Endothelial cell (in vitro differentiated cells): ENCODE data around the gene SLC5A9. TPM values are rescaled to one million over a fixed set of nuclear protein-coding genes. Genes with fewer than 3 reads are reported as not detected.

ENCODE experiments used
- DNase-seq: peaks from one replicate; pipeline ENCODE4 v3.0.0; 2021; ENCODE audit warnings: low spot score
- H3K27ac Mint-ChIP-seq: one replicate; pipeline ENCODE4 v1.8.0; 2021; ENCODE audit warnings: mixed read lengths, inconsistent platforms; ENCODE audit not compliant: unreplicated experiment
- H3K27me3 Mint-ChIP-seq: one replicate; pipeline ENCODE4 v1.8.0; 2021; ENCODE audit warnings: mild to moderate bottlenecking, moderate library complexity, mixed read lengths, inconsistent platforms; ENCODE audit not compliant: unreplicated experiment
- H3K36me3 Mint-ChIP-seq: one replicate; pipeline ENCODE4 v1.8.0; 2021; ENCODE audit warnings: mild to moderate bottlenecking, low read depth, mixed read lengths, inconsistent platforms; ENCODE audit not compliant: unreplicated experiment
- H3K4me1 Mint-ChIP-seq: one replicate; pipeline ENCODE4 v1.8.0; 2021; ENCODE audit warnings: mild to moderate bottlenecking, mixed read lengths, inconsistent platforms; ENCODE audit not compliant: unreplicated experiment
- H3K4me3 Mint-ChIP-seq: one replicate; pipeline ENCODE4 v1.8.0; 2021; ENCODE audit warnings: mild to moderate bottlenecking, mixed read lengths, inconsistent platforms; ENCODE audit not compliant: unreplicated experiment
- H3K9me3 Mint-ChIP-seq: one replicate; pipeline ENCODE4 v1.8.0; 2021; ENCODE audit warnings: mixed read lengths, inconsistent platforms; ENCODE audit not compliant: unreplicated experiment
- total RNA-seq: library from RNA; stranded (reverse); fragmentation: NEBNext Ultra II Directional; extraction: Animal tissue kit (Norgen Biotek cat#: 25700); gene quantifications from one replicate; pipeline ENCODE4 v1.2.1, GENCODE V29; 2021; ENCODE audit not compliant: unreplicated experiment
- TF ChIP-seq, protein P1 (sequence below): fragments of 200-600 bp; sonication (generic); IDR thresholded peaks from one replicate; pipeline ENCODE4 v1.5.0; 2021; ENCODE audit warnings: antibody characterized with exemption; ENCODE audit not compliant: unreplicated experiment

SLC5A9 gene
- total RNA-seq, 1 donor from 2014 or later = 1.1 TPM

DNA sequence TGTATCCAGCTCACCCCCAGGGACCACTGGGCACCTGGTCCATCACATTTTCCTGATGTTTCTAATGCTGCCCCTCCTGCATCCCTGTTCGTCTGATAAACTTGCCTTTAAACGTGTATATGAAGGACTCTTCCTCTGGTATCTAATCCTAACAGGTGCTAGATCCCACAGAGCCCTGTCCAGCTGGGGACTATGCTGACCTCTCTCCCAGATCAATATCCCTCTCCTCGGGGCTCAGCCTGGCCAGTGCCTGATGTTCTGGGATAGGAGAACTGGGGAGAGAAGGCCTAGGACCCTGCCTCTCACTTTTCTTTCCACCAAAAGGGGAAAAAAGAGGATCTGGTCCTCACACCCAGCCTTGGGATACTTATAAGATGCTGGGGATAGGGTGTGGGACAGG is 1.4 kb upstream of the SLC5A9 start:
- TF ChIP-seq, protein P1, sequence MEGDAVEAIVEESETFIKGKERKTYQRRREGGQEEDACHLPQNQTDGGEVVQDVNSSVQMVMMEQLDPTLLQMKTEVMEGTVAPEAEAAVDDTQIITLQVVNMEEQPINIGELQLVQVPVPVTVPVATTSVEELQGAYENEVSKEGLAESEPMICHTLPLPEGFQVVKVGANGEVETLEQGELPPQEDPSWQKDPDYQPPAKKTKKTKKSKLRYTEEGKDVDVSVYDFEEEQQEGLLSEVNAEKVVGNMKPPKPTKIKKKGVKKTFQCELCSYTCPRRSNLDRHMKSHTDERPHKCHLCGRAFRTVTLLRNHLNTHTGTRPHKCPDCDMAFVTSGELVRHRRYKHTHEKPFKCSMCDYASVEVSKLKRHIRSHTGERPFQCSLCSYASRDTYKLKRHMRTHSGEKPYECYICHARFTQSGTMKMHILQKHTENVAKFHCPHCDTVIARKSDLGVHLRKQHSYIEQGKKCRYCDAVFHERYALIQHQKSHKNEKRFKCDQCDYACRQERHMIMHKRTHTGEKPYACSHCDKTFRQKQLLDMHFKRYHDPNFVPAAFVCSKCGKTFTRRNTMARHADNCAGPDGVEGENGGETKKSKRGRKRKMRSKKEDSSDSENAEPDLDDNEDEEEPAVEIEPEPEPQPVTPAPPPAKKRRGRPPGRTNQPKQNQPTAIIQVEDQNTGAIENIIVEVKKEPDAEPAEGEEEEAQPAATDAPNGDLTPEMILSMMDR = no peak
- peaks cover 7% of the 10 kb centered on the region for H3K27me3 Mint-ChIP-seq
- no peak overlapping the region for H3K27ac Mint-ChIP-seq
- peaks cover 19% of the 10 kb centered on the region for H3K4me1 Mint-ChIP-seq
- peaks cover 2% of the 10 kb centered on the region for H3K36me3 Mint-ChIP-seq
- DNase-seq = no peak
- no peaks in the 10 kb centered on the region for H3K9me3 Mint-ChIP-seq
- no peak overlapping the region for H3K4me3 Mint-ChIP-seq

DNA sequence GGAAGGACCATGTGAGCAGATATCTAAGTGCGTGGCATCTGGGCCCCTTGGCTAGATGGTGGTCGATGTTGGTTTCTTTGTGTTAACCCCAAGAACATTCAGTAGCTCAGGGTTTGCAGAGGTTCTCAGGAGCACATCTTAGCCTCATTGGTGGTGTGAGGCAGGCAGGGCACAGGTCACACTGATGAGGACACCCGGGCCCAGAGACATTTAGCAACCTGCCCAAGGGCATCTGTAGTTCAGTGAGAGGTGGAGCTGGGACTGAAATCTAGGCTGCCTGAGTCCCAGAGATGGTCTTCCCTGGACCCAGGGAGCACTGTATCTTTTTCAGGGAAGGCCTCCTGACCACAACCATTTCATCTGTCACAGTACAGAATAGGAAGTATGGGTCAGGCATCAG is 859 bp upstream of the SLC5A9 start:
- Mint-ChIP-seq H3K36me3 (peaks cover 2% of the 10 kb centered on the region), H3K4me3 (no peak overlapping the region), H3K4me1 (peaks cover 18% of the 10 kb centered on the region), H3K27me3 (peaks cover 7% of the 10 kb centered on the region), H3K27ac (no peak overlapping the region), H3K9me3 (no peaks in the 10 kb centered on the region)
- TF ChIP-seq, protein P1 = no peak
- DNase-seq = no peak

DNA sequence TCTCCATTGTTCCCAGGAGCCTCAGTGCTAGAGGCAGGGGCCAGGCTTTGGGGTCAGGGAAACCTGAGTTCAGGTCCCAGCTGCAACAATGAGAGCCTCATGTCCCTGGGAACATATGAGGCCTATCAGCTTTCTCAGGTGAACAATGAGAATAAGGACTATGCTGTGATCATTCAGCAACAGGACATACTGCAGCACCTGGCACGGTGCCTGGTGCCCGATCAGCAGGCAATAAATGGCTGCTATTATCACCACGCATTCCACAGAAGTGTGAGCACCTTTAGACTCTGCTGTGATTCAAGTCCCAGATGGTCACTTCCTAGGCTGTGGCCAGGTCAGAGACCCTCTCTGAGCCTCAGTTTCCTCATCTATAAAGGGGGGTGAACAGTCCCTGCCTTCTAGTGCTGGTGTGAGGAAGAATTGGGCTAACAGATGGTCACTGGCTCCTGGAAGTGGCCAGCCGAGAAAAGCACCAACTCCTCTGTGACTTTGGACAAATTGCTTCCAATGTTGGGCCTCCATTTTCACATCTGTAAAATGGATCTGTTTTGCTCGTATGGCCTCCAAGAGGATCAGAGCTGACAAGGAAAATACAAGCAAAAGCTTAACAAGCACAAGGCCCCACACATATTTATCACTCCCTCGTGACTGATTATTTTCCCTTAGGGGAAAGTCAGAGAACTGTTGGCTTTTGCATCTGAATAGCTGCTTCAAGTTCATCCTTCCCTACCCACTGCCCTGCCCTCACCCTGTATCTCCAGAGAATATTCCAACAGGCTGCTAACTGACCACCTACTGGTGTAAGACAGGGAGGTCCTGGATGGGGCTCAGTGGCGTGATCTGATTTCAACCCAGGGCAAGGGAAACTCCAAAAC is 1.1 kb downstream of the SLC5A9 start:
- TF ChIP-seq, protein P1 = no peak
- H3K4me1 Mint-ChIP-seq = peaks cover 17% of the 10 kb centered on the region
- no peaks in the 10 kb centered on the region for H3K9me3 Mint-ChIP-seq
- DNase-seq = no peak
- peaks cover 10% of the 10 kb centered on the region for H3K27me3 Mint-ChIP-seq
- no peaks in the 10 kb centered on the region for H3K36me3 Mint-ChIP-seq
- H3K4me3 Mint-ChIP-seq = no peak overlapping the region
- no peak overlapping the region for H3K27ac Mint-ChIP-seq

DNA sequence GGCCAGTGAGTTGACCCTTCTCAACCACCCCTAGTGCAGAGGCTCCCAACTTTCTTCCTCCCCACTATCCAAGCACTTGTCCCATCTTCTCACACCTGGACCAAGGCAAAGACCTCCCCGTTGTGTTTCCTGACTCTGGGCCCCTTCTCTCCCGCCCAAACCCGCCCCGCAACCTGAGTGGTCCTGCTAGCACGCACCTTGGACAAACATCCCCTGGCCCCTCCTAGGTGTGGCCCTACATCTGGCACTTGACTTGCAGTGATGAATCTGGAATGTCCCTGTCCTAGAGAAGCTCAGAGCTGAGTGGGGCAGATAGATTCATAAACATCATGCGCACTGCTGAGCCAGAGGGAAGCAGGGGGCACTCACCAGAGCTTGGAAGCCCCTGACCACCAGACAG is 2.3 kb downstream of the SLC5A9 start:
- H3K27ac Mint-ChIP-seq = no peak overlapping the region
- H3K36me3 Mint-ChIP-seq = no peaks in the 10 kb centered on the region
- H3K9me3 Mint-ChIP-seq = no peaks in the 10 kb centered on the region
- peaks cover 18% of the 10 kb centered on the region for H3K4me1 Mint-ChIP-seq
- no peak overlapping the region for H3K4me3 Mint-ChIP-seq
- peaks cover 12% of the 10 kb centered on the region for H3K27me3 Mint-ChIP-seq
- TF ChIP-seq, protein P1 = no peak
- DNase-seq = no peak

DNA sequence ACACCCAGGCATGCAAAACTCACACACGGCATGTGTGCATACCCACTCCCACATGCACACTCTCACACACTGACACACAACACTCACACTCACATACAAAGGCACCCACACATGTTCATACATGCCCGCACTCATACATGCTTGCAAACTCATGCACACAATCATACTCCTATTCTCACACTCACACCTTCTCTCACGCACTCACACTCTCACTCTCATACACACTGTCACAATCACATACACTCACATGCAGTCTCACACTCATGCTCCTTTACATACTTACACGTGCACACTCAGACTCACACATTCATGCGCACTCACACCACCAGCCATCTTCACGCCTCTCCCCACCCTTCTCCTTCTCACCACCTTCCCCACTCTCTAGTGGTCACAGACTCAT is 3.1 kb downstream of the SLC5A9 start:
- TF ChIP-seq, protein P1 = no peak
- H3K36me3 Mint-ChIP-seq = no peaks in the 10 kb centered on the region
- DNase-seq = no peak
- H3K4me1 Mint-ChIP-seq = peaks cover 18% of the 10 kb centered on the region
- H3K9me3 Mint-ChIP-seq = no peaks in the 10 kb centered on the region
- peaks cover 14% of the 10 kb centered on the region for H3K27me3 Mint-ChIP-seq
- H3K4me3 Mint-ChIP-seq = no peak overlapping the region
- peak overlapping the region; percentile 17 for H3K27ac Mint-ChIP-seq
